ENCODE measurements around the gene TRIP6.

TRIP6 gene

GRCh38 chr7:100822236-100823139 lies 44.7 kb upstream of the TRIP6 start:
- TF ChIP-seq SP1 (IDR thresholded peaks at IDR 0.05) (no peak), ELF4 (IDR thresholded peaks at IDR 0.05) (no peak), ZNF384 (IDR thresholded peaks at IDR 0.05) (no peak), NFRKB (IDR thresholded peaks at IDR 0.05) (no peak), FOXM1 (IDR thresholded peaks at IDR 0.05; ENCODE audit: borderline replicate concordance) (no peak), PKNOX1 (IDR thresholded peaks at IDR 0.05) (no peak), SUZ12 (IDR thresholded peaks at IDR 0.05) (no peak), FOXA1 (IDR thresholded peaks at IDR 0.05) (no peak), L3MBTL2 (conservative IDR thresholded peaks at IDR 0.05) (no peak), CTBP1 (IDR thresholded peaks at IDR 0.05; ENCODE audit: borderline replicate concordance) (no peak), FOXK2 (IDR thresholded peaks at IDR 0.05) (no peak), TARDBP (IDR thresholded peaks at IDR 0.05) (no peak), BHLHE40 (IDR thresholded peaks at IDR 0.05; ENCODE audit: borderline replicate concordance) (no peak), ARNT (IDR thresholded peaks at IDR 0.05) (no peak), LEF1 (IDR thresholded peaks at IDR 0.05; ENCODE audit: borderline replicate concordance) (no peak), HDGF (IDR thresholded peaks at IDR 0.05; ENCODE audit: borderline replicate concordance) (no peak)
- ChIA-PET CTCF (no interaction called here), POLR2A (interaction anchor here (1.6 kb wide), 1 partner anchor 15 kb away, joined by 4 read pairs; no protein-coding TSS in a partner anchor)
- no peak for DNase-seq (ENCODE audit: extremely low spot score)

- POLR2A ChIA-PET: interaction anchor here (1.6 kb wide), 1 partner anchor 16 kb away, joined by 4 read pairs; no protein-coding TSS in a partner anchor
- TF ChIP-seq L3MBTL2 (conservative IDR thresholded peaks at IDR 0.05): no peak
- no peak for TF ChIP-seq SUZ12 (IDR thresholded peaks at IDR 0.05)
- no peak for TF ChIP-seq TARDBP (IDR thresholded peaks at IDR 0.05)
- no peak for TF ChIP-seq FOXM1 (IDR thresholded peaks at IDR 0.05; ENCODE audit: borderline replicate concordance)
- TF ChIP-seq PKNOX1 (IDR thresholded peaks at IDR 0.05): no peak
- TF ChIP-seq FOXA1 (IDR thresholded peaks at IDR 0.05): no peak
- no peak for TF ChIP-seq BHLHE40 (IDR thresholded peaks at IDR 0.05; ENCODE audit: borderline replicate concordance)
- no peak for TF ChIP-seq ARNT (IDR thresholded peaks at IDR 0.05)
- no peak for DNase-seq (ENCODE audit: extremely low spot score)
- CTCF ChIA-PET: no interaction called here
These were observed 44.1 kb upstream of the TRIP6 start for GRCh38 chr7:100823140-100823525.

- DNase-seq (ENCODE audit: extremely low spot score): no peak
- TF ChIP-seq CTBP1 (IDR thresholded peaks at IDR 0.05; ENCODE audit: borderline replicate concordance) (no peak), SP1 (IDR thresholded peaks at IDR 0.05) (no peak), L3MBTL2 (conservative IDR thresholded peaks at IDR 0.05) (no peak), HDGF (IDR thresholded peaks at IDR 0.05; ENCODE audit: borderline replicate concordance) (no peak), PKNOX1 (IDR thresholded peaks at IDR 0.05) (no peak), BHLHE40 (IDR thresholded peaks at IDR 0.05; ENCODE audit: borderline replicate concordance) (no peak), FOXA1 (IDR thresholded peaks at IDR 0.05) (no peak)
- ChIA-PET CTCF (no interaction called here), POLR2A (no interaction called here)
These were observed 43.7 kb upstream of the TRIP6 start for GRCh38 chr7:100823534-100823933.

GRCh38 chr7:100824499-100825214 lies 42.5 kb upstream of the TRIP6 start:
- TF ChIP-seq SUZ12 (IDR thresholded peaks at IDR 0.05) (no peak), LEF1 (IDR thresholded peaks at IDR 0.05; ENCODE audit: borderline replicate concordance) (no peak), HDGF (IDR thresholded peaks at IDR 0.05; ENCODE audit: borderline replicate concordance) (no peak), ZNF384 (IDR thresholded peaks at IDR 0.05) (no peak), FOXA1 (IDR thresholded peaks at IDR 0.05) (no peak), NFRKB (IDR thresholded peaks at IDR 0.05) (no peak), SP1 (IDR thresholded peaks at IDR 0.05) (no peak), PKNOX1 (IDR thresholded peaks at IDR 0.05) (no peak), FOXK2 (IDR thresholded peaks at IDR 0.05) (no peak), BHLHE40 (IDR thresholded peaks at IDR 0.05; ENCODE audit: borderline replicate concordance) (no peak), ARNT (IDR thresholded peaks at IDR 0.05) (no peak)
- DNase-seq (ENCODE audit: extremely low spot score): no peak
- CTCF ChIA-PET: no interaction called here
- POLR2A ChIA-PET: no interaction called here

GRCh38 chr7:100825215-100825671 lies 41.9 kb upstream of the TRIP6 start:
- CTCF ChIA-PET: interaction anchor here (0.5 to 1.2 kb wide), 2 partner anchors 120 to 216 kb away, joined by 3 read pairs; partner anchors contain the start of gene POP7
- no peak for DNase-seq (ENCODE audit: extremely low spot score)
- POLR2A ChIA-PET: interaction anchor here (0.6 to 1.2 kb wide), 2 partner anchors 27 to 119 kb away, joined by 3 to 7 read pairs; partner anchors contain the start of genes POP7 and SLC12A9
- TF ChIP-seq FOXK2 (IDR thresholded peaks at IDR 0.05): no peak
- no peak for TF ChIP-seq SP1 (IDR thresholded peaks at IDR 0.05)
- TF ChIP-seq ZNF384 (IDR thresholded peaks at IDR 0.05): no peak
- TF ChIP-seq ARNT (IDR thresholded peaks at IDR 0.05): no peak
- no peak for TF ChIP-seq TARDBP (IDR thresholded peaks at IDR 0.05)
- no peak for TF ChIP-seq PKNOX1 (IDR thresholded peaks at IDR 0.05)
- no peak for TF ChIP-seq ELF4 (IDR thresholded peaks at IDR 0.05)

Data from HEK293T (cell line).